B cell (primary cell): ENCODE results near the gene TGFBR2. TPM values are rescaled to one million over a fixed set of nuclear protein-coding genes. Genes with fewer than 3 reads are reported as not detected.

ENCODE experiments used
- ATAC-seq: fragments of 200-7000 bp; cut with Tn5 transposase; one replicate; pipeline ENCODE4 v1.10.0; 2021; ENCODE audit warnings: low read depth, mild to moderate bottlenecking, moderate number of reproducible peaks, moderate library complexity
- CTCF ChIA-PET: fragments of 350-600 bp; sonication (Branson Sonifier 250); formaldehyde crosslinking; loops from one replicate; lab custom pipeline; 2021; ENCODE audit warnings: antibody characterized with exemption, inconsistent platforms; lab: Charles Lee
- POLR2A ChIA-PET: fragments of 350-600 bp; sonication (Branson Sonifier 250); formaldehyde crosslinking; loops from one replicate; lab custom pipeline; 2021; ENCODE audit warnings: antibody characterized with exemption; lab: Charles Lee
- DNase-seq: peaks from one replicate; pipeline ENCODE4 v3.0.0; 2013
- H2AFZ ChIP-seq: 2 replicates; pipeline ENCODE4 v1.6.1; 2012; ENCODE audit warnings: mild to moderate bottlenecking, low read depth, low read length; ENCODE audit not compliant: insufficient read depth, poor library complexity, severe bottlenecking
- H3K27ac ChIP-seq, 2 donors: 1 replicate in 1 of 2; 2 replicates in 1 of 2; pipeline ENCODE4 v1.5.1; 2012 to 2013; ENCODE audit warnings: low read length in 2 of 2, mild to moderate bottlenecking in 2 of 2, moderate library complexity in 1 of 2
- H3K27me3 ChIP-seq, 4 experiments: fragments of 200-600 bp in 1 of 4; sonication (generic) in 1 of 4; replicated peaks in 1 of 4; 1 replicate in 2 of 4; 2 replicates in 2 of 4; pipeline versions ENCODE4 v1.6.1 to v1.7.0; 2013 to 2016; ENCODE audit warnings: low read length in 3 of 4, mild to moderate bottlenecking in 2 of 4, mixed read lengths in 1 of 4, moderate library complexity in 1 of 4; ENCODE audit not compliant: insufficient read depth in 4 of 4, control insufficient read depth in 3 of 4; ENCODE audit errors: control extremely low read depth in 1 of 4
- H3K36me3 ChIP-seq, 2 experiments: replicated peaks in 1 of 2; 1 replicate in 1 of 2; 2 replicates in 1 of 2; pipeline versions ENCODE4 v1.6.1 to v1.7.1; 2013; ENCODE audit warnings: low read length in 1 of 2; ENCODE audit not compliant: insufficient read depth in 2 of 2, control insufficient read depth in 1 of 2; ENCODE audit errors: control extremely low read depth in 1 of 2, extremely low read depth in 1 of 2
- H3K4me1 ChIP-seq, 2 donors: fragments of 200-600 bp in 1 of 2; sonication (generic) in 1 of 2; 1 replicate in 1 of 2; 2 replicates in 1 of 2; pipeline versions ENCODE4 v1.5.1 to v1.6.1; 2013 to 2017; ENCODE audit warnings: low read length in 2 of 2; ENCODE audit not compliant: control insufficient read depth in 2 of 2, insufficient read depth in 2 of 2
- H3K4me2 ChIP-seq: replicated peaks from 2 replicates; pipeline ENCODE3; 2012; ENCODE audit warnings: mild to moderate bottlenecking, low read depth, low read length; ENCODE audit not compliant: poor library complexity, severe bottlenecking
- H3K4me3 ChIP-seq, 5 experiments: fragments of 200-600 bp in 1 of 5; sonication (generic) in 1 of 5; 1 replicate in 3 of 5; 2 replicates in 2 of 5; pipeline versions ENCODE4 v1.5.1 to v1.7.0; 2011 to 2016; ENCODE audit warnings: low read length in 4 of 5, mild to moderate bottlenecking in 4 of 5, low read depth in 2 of 5, control low read depth in 1 of 5, moderate library complexity in 1 of 5; ENCODE audit not compliant: insufficient read depth in 1 of 5; ENCODE audit errors: control extremely low read depth in 1 of 5, extremely low read depth in 1 of 5
- H3K79me2 ChIP-seq: fragments of 200-600 bp; sonication (generic); one replicate; pipeline ENCODE4 v1.6.0; 2016; ENCODE audit warnings: low read length; ENCODE audit not compliant: control insufficient read depth, insufficient read depth
- H3K9ac ChIP-seq: fragments of 200-600 bp; sonication (generic); 2 replicates; pipeline ENCODE4 v1.6.1; 2017; ENCODE audit warnings: mild to moderate bottlenecking, low read length, moderate library complexity
- H3K9me3 ChIP-seq, 3 donors: one replicate each; pipeline versions ENCODE4 v1.6.1 to v1.7.1; 2013; ENCODE audit warnings: low read length in 2 of 3; ENCODE audit not compliant: control insufficient read depth in 2 of 3, insufficient read depth in 1 of 3; ENCODE audit errors: control extremely low read depth in 1 of 3
- H4K20me1 ChIP-seq: 2 replicates; pipeline ENCODE4 v1.6.0; 2012; ENCODE audit warnings: mild to moderate bottlenecking, low read length; ENCODE audit not compliant: insufficient read depth, control insufficient read depth, poor library complexity, severe bottlenecking
- H3K27ac Mint-ChIP-seq: one replicate; pipeline ENCODE4 v1.8.0; 2021; ENCODE audit warnings: mixed read lengths
- H3K27me3 Mint-ChIP-seq: one replicate; pipeline ENCODE4 v1.8.0; 2021; ENCODE audit warnings: mixed read lengths
- H3K4me1 Mint-ChIP-seq: one replicate; pipeline ENCODE4 v1.8.0; 2021; ENCODE audit warnings: mixed read lengths
- H3K4me3 Mint-ChIP-seq: one replicate; pipeline ENCODE4 v1.8.0; 2021; ENCODE audit warnings: mixed read lengths
- H3K9me3 Mint-ChIP-seq: one replicate; pipeline ENCODE4 v1.8.0; 2022; ENCODE audit warnings: mixed read lengths; ENCODE audit not compliant: insufficient read depth
- EZH2 ChIP-seq: IDR thresholded peaks from 2 replicates; pipeline ENCODE4 v1.6.1; 2012; ENCODE audit warnings: borderline replicate concordance, low read depth, mild to moderate bottlenecking, moderate library complexity, low read length; ENCODE audit not compliant: insufficient read depth, poor library complexity, severe bottlenecking
- WGBS: methylation state at CpG from one replicate; pipeline ENCODE4 v1.1.5; 2013; ENCODE audit warnings: missing lambda C conversion rate; ENCODE audit not compliant: insufficient coverage; 5-methylcytosine and 5-hydroxymethylcytosine counted together
- intact Hi-C: fragments of 100-400 bp; cut with micrococcal nuclease; formaldehyde crosslinking; loops from one replicate; pipeline ENCODE4 v1.10.0; 2022
- polyA plus RNA-seq: library from polyadenylated mRNA; depleted of rRNA; stranded (reverse); fragments of >200 nt; gene quantifications from 2 replicates; pipeline ENCODE4 v1.2.3, GENCODE V29; 2012
- total RNA-seq, 2 donors: library from RNA; stranded (reverse); fragments of 120-200 nt in 1 of 2; gene quantifications; 1 replicate in 1 of 2; 2 replicates in 1 of 2; pipeline versions ENCODE4 v1.2.3 to v1.2.4, GENCODE V29; 2013 to 2022
- TF ChIP-seq, protein P1 (sequence below): fragments of 200-600 bp; IDR thresholded peaks from one replicate; pipeline ENCODE4 v1.8.0; 2022; ENCODE audit warnings: antibody characterized with exemption, mild to moderate bottlenecking

Gene TGFBR2
- total and polyA plus RNA-seq, 2 donors (not counting 1 experiment from before 2014, with no cell fraction given): 68.7 to 189 TPM

GRCh38 chr3:30711867-30712266 is 105.5 kb downstream of the TGFBR2 start:
- intact Hi-C loops: no loop called here
- peaks cover 6% of the 10 kb centered on the region for H3K4me1 Mint-ChIP-seq
- CTCF ChIA-PET: no interaction called here
- peaks cover 0 to 3% of the 10 kb centered on the region in 2 donors for H3K4me1 ChIP-seq
- no peak overlapping the region for H3K4me3 ChIP-seq
- no peaks in the 10 kb centered on the region for H3K27me3 ChIP-seq
- H3K79me2 ChIP-seq: no peaks in the 10 kb centered on the region
- ATAC-seq: no peak
- H3K9ac ChIP-seq: no peak overlapping the region
- H3K27ac Mint-ChIP-seq: no peak overlapping the region
- no peak overlapping the region for H3K4me2 ChIP-seq
- peaks cover 0 to 7% (median 4%) of the 10 kb centered on the region in 3 donors for H3K9me3 ChIP-seq
- no peak overlapping the region for H2AFZ ChIP-seq
- no CpG with 5 or more reads among the region's 2 CpGs for WGBS
- no peak for DNase-seq
- H3K27me3 Mint-ChIP-seq: no peaks in the 10 kb centered on the region
- peaks cover 2% of the 10 kb centered on the region for H3K9me3 Mint-ChIP-seq
- no peak for TF ChIP-seq EZH2
- TF ChIP-seq, protein P1, sequence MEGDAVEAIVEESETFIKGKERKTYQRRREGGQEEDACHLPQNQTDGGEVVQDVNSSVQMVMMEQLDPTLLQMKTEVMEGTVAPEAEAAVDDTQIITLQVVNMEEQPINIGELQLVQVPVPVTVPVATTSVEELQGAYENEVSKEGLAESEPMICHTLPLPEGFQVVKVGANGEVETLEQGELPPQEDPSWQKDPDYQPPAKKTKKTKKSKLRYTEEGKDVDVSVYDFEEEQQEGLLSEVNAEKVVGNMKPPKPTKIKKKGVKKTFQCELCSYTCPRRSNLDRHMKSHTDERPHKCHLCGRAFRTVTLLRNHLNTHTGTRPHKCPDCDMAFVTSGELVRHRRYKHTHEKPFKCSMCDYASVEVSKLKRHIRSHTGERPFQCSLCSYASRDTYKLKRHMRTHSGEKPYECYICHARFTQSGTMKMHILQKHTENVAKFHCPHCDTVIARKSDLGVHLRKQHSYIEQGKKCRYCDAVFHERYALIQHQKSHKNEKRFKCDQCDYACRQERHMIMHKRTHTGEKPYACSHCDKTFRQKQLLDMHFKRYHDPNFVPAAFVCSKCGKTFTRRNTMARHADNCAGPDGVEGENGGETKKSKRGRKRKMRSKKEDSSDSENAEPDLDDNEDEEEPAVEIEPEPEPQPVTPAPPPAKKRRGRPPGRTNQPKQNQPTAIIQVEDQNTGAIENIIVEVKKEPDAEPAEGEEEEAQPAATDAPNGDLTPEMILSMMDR: no peak
- no peaks in the 10 kb centered on the region for H3K36me3 ChIP-seq
- POLR2A ChIA-PET: no interaction called here
- no peaks in the 10 kb centered on the region for H4K20me1 ChIP-seq
- no peak overlapping the region for H3K4me3 Mint-ChIP-seq
- no peak overlapping the region for H3K27ac ChIP-seq

DNA sequence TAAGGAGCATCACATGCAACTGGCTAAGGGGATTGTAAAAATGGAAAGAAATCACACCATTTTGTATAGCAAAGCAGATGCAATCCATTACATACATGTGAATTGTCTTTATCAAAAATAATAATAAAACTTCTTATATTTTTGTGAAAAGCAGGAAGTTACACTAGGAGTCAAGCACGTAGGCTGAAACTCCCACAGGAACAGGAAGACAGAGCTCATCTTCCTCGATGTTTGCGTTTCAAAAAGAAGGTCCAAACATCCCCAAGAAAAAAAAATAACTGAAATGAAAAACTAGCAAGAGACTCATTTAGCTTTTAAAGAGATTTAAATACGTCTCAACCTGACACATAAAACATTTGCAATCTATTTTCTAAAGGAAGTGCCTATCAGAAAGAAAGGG is 106.6 kb downstream of the TGFBR2 start:
- H3K4me2 ChIP-seq: no peak overlapping the region
- no peak overlapping the region for H3K4me3 ChIP-seq
- no peaks in the 10 kb centered on the region for H3K27me3 Mint-ChIP-seq

More for the DNA sequence above, 106.6 kb downstream of the TGFBR2 start:
- DNase-seq: no peak
- Histone ChIP-seq H3K79me2 (no peaks in the 10 kb centered on the region), H3K27me3 (no peaks in the 10 kb centered on the region), H4K20me1 (no peaks in the 10 kb centered on the region), H3K27ac (no peak overlapping the region), H3K4me1 (peaks cover 0 to 3% of the 10 kb centered on the region in 2 donors), H3K36me3 (no peaks in the 10 kb centered on the region), H3K9ac (no peak overlapping the region), H3K9me3 (peaks cover 0 to 7% (median 4%) of the 10 kb centered on the region in 3 donors), H2AFZ (no peak overlapping the region)
- no peak for TF ChIP-seq EZH2
- intact Hi-C loops: no loop called here
- POLR2A ChIA-PET: interaction anchor here (0.5 kb wide), 1 partner anchor 1057 kb away, joined by 3 read pairs; no protein-coding TSS in a partner anchor
- ATAC-seq: no peak
- Mint-ChIP-seq H3K4me1 (peaks cover 6% of the 10 kb centered on the region), H3K27ac (no peak overlapping the region), H3K4me3 (no peak overlapping the region), H3K9me3 (peaks cover 2% of the 10 kb centered on the region)
- CTCF ChIA-PET: no interaction called here
- no CpG with 5 or more reads among the region's 4 CpGs for WGBS
